GM23338 (cell line): ENCODE measurements around the gene FANK1. TPM values are rescaled to one million over a fixed set of nuclear protein-coding genes. Genes with fewer than 3 reads are reported as not detected.

Source experiments
- ATAC-seq: fragments of 200-7000 bp; cut with Tn5 transposase; 3 replicates; pipeline ENCODE4 v1.9.1; 2020
- DNase-seq: peaks from one replicate; pipeline ENCODE4 v3.0.0-alpha.2; 2015; ENCODE audit warnings: low spot score
- H2AFZ ChIP-seq: fragments of 200-600 bp; sonication (generic); 2 replicates; pipeline ENCODE4 v1.8.0; 2016; ENCODE audit warnings: antibody characterized with exemption, mild to moderate bottlenecking, moderate library complexity
- H3F3A ChIP-seq: fragments of 200-600 bp; sonication (generic); replicated peaks from 2 replicates; pipeline ENCODE4 v1.8.0; 2017; ENCODE audit warnings: antibody characterized with exemption, mixed run types, low read depth
- H3K27ac ChIP-seq: fragments of 200-600 bp; sonication (generic); 2 replicates; pipeline ENCODE4 v1.6.1; 2016; ENCODE audit warnings: low read depth
- H3K27me3 ChIP-seq: fragments of 200-600 bp; sonication (generic); 2 replicates; pipeline ENCODE4 v1.8.0; 2016; ENCODE audit warnings: mild to moderate bottlenecking, mixed run types, moderate library complexity; ENCODE audit not compliant: insufficient read depth
- H3K36me3 ChIP-seq: fragments of 200-600 bp; sonication (generic); 2 replicates; pipeline ENCODE4 v1.8.0; 2016; ENCODE audit warnings: mild to moderate bottlenecking; ENCODE audit not compliant: insufficient read depth
- H3K4me1 ChIP-seq: fragments of 200-600 bp; sonication (generic); 2 replicates; pipeline ENCODE4 v1.8.0; 2016; ENCODE audit warnings: mild to moderate bottlenecking, moderate library complexity; ENCODE audit not compliant: insufficient read depth
- H3K4me2 ChIP-seq: fragments of 200-600 bp; sonication (generic); 2 replicates; pipeline ENCODE4 v1.7.1; 2017; ENCODE audit warnings: mixed run types
- H3K4me3 ChIP-seq: fragments of 200-600 bp; sonication (generic); 2 replicates; pipeline ENCODE4 v1.6.1; 2016; ENCODE audit warnings: mixed run types
- H3K79me2 ChIP-seq: fragments of 200-600 bp; sonication (generic); replicated peaks from 2 replicates; pipeline ENCODE4 v1.8.0; 2017; ENCODE audit warnings: mild to moderate bottlenecking; ENCODE audit not compliant: insufficient read depth
- H3K9me2 ChIP-seq: fragments of 200-600 bp; sonication (generic); 2 replicates; pipeline ENCODE4 v1.8.0; 2017; ENCODE audit not compliant: insufficient read depth
- H4K20me1 ChIP-seq: fragments of 200-600 bp; sonication (generic); replicated peaks from 2 replicates; pipeline ENCODE4 v1.8.0; 2017; ENCODE audit warnings: mild to moderate bottlenecking; ENCODE audit not compliant: insufficient read depth
- H3K27ac Mint-ChIP-seq: 2 replicates; pipeline ENCODE4 v1.8.0; 2020; ENCODE audit warnings: inconsistent platforms, mild to moderate bottlenecking, moderate library complexity, mixed read lengths
- H3K27me3 Mint-ChIP-seq: 3 replicates; pipeline ENCODE4 v1.8.0; 2022; ENCODE audit warnings: low read depth, mild to moderate bottlenecking, moderate library complexity, mixed read lengths, inconsistent platforms; ENCODE audit not compliant: insufficient read depth, poor library complexity
- H3K36me3 Mint-ChIP-seq: 3 replicates; pipeline ENCODE4 v1.8.0; 2021; ENCODE audit warnings: low read depth, mild to moderate bottlenecking, inconsistent platforms, moderate library complexity, mixed read lengths
- H3K4me1 Mint-ChIP-seq: 3 replicates; pipeline ENCODE4 v1.8.0; 2020; ENCODE audit warnings: mild to moderate bottlenecking, inconsistent platforms, mixed read lengths
- H3K4me3 Mint-ChIP-seq: 3 replicates; pipeline ENCODE4 v1.8.0; 2021; ENCODE audit warnings: moderate library complexity, mild to moderate bottlenecking, inconsistent platforms, mixed read lengths
- H3K9me3 Mint-ChIP-seq: 3 replicates; pipeline ENCODE4 v1.8.0; 2020; ENCODE audit warnings: moderate library complexity, mild to moderate bottlenecking, inconsistent platforms, mixed read lengths
- CREB1 ChIP-seq: fragments of 250-450 bp; sonication (Bioruptor Pico); IDR thresholded peaks from 2 replicates; pipeline ENCODE4 v1.5.0; 2020; ENCODE audit warnings: low read depth, mild to moderate bottlenecking, moderate library complexity
- ETS1 ChIP-seq: IDR thresholded peaks from 2 replicates; pipeline ENCODE4 v1.6.1; 2016; ENCODE audit warnings: antibody characterized with exemption
- EZH2 ChIP-seq: fragments of 200-600 bp; sonication (generic); IDR thresholded peaks from one replicate; pipeline ENCODE4 v1.8.0; 2017; ENCODE audit warnings: antibody characterized with exemption, mild to moderate bottlenecking, low read depth; ENCODE audit not compliant: unreplicated experiment
- JUNB ChIP-seq: IDR thresholded peaks from one replicate; pipeline ENCODE4 v1.6.1; 2016; ENCODE audit warnings: antibody characterized with exemption; ENCODE audit not compliant: unreplicated experiment
- NANOG ChIP-seq: IDR thresholded peaks from 2 replicates; pipeline ENCODE4 v1.6.1; 2016; ENCODE audit warnings: antibody characterized with exemption, borderline replicate concordance
- POLR2AphosphoS5 ChIP-seq: IDR thresholded peaks from 2 replicates; pipeline ENCODE4 v1.6.1; 2016; ENCODE audit warnings: antibody characterized with exemption, low read depth
- ZNF331 ChIP-seq: fragments of 250-450 bp; sonication (Bioruptor Pico); IDR thresholded peaks from 2 replicates; pipeline ENCODE4 v1.5.0; 2020; ENCODE audit warnings: low read depth, mild to moderate bottlenecking, moderate library complexity
- polyA plus RNA-seq: library from polyadenylated mRNA; unstranded; fragments of >200 nt; fragmentation: Nextera tagmentation; extraction: Ambion mirVana; gene quantifications from 2 replicates; pipeline ENCODE4 v1.2.1, GENCODE V29; 2016
- total RNA-seq: library from RNA; depleted of rRNA; stranded (reverse); fragments of >200 nt; shearing (Covaris generic); gene quantifications from 2 replicates; pipeline ENCODE4 v1.2.3, GENCODE V29; 2014
- TF ChIP-seq, protein P1 (sequence below): IDR thresholded peaks from one replicate; pipeline ENCODE4 v1.6.1; 2018; ENCODE audit warnings: antibody characterized with exemption; ENCODE audit not compliant: unreplicated experiment
- TF ChIP-seq, protein P2 (sequence below): fragments of 250-450 bp; sonication (Bioruptor Pico); IDR thresholded peaks from 2 replicates; pipeline ENCODE4 v1.5.0; 2020; ENCODE audit warnings: mild to moderate bottlenecking, moderate library complexity
- TF ChIP-seq, protein P3 (sequence below), 2 experiments: fragments of 200-600 bp in 1 of 2; sonication (generic) in 1 of 2; conservative IDR thresholded peaks; 2 replicates each; pipeline versions ENCODE4 v1.5.1 to v1.6.1; 2016 to 2017; ENCODE audit warnings: antibody characterized with exemption in 2 of 2, low read depth in 2 of 2, mild to moderate bottlenecking in 2 of 2, moderate library complexity in 1 of 2

FANK1 gene
- total and polyA plus RNA-seq, 2 experiments from 2014 or later: 0.37 to 0.69 TPM

- H3K27ac ChIP-seq: no peak overlapping the region
- H3K4me1 Mint-ChIP-seq: peaks cover 11% of the 10 kb centered on the region
- H3K9me2 ChIP-seq: no peaks in the 10 kb centered on the region
- no peaks in the 10 kb centered on the region for H3K27me3 ChIP-seq
- H3K36me3 ChIP-seq: no peaks in the 10 kb centered on the region
- H3K79me2 ChIP-seq: no peaks in the 10 kb centered on the region
- no peak overlapping the region for H3K27ac Mint-ChIP-seq
- H3K4me3 ChIP-seq: no peak overlapping the region
- no peaks in the 10 kb centered on the region for H3K27me3 Mint-ChIP-seq
- no peaks in the 10 kb centered on the region for H3K36me3 Mint-ChIP-seq
- ATAC-seq: no peak
- TF ChIP-seq, protein P1, sequence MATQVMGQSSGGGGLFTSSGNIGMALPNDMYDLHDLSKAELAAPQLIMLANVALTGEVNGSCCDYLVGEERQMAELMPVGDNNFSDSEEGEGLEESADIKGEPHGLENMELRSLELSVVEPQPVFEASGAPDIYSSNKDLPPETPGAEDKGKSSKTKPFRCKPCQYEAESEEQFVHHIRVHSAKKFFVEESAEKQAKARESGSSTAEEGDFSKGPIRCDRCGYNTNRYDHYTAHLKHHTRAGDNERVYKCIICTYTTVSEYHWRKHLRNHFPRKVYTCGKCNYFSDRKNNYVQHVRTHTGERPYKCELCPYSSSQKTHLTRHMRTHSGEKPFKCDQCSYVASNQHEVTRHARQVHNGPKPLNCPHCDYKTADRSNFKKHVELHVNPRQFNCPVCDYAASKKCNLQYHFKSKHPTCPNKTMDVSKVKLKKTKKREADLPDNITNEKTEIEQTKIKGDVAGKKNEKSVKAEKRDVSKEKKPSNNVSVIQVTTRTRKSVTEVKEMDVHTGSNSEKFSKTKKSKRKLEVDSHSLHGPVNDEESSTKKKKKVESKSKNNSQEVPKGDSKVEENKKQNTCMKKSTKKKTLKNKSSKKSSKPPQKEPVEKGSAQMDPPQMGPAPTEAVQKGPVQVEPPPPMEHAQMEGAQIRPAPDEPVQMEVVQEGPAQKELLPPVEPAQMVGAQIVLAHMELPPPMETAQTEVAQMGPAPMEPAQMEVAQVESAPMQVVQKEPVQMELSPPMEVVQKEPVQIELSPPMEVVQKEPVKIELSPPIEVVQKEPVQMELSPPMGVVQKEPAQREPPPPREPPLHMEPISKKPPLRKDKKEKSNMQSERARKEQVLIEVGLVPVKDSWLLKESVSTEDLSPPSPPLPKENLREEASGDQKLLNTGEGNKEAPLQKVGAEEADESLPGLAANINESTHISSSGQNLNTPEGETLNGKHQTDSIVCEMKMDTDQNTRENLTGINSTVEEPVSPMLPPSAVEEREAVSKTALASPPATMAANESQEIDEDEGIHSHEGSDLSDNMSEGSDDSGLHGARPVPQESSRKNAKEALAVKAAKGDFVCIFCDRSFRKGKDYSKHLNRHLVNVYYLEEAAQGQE: no peak
- TF ChIP-seq CREB1 (CRISPR knock-in tag) (no peak), JUNB (no peak), ZNF331 (CRISPR knock-in tag) (no peak), EZH2 (no peak), ETS1 (no peak), NANOG (no peak), POLR2AphosphoS5 (no peak)
- TF ChIP-seq, protein P2, sequence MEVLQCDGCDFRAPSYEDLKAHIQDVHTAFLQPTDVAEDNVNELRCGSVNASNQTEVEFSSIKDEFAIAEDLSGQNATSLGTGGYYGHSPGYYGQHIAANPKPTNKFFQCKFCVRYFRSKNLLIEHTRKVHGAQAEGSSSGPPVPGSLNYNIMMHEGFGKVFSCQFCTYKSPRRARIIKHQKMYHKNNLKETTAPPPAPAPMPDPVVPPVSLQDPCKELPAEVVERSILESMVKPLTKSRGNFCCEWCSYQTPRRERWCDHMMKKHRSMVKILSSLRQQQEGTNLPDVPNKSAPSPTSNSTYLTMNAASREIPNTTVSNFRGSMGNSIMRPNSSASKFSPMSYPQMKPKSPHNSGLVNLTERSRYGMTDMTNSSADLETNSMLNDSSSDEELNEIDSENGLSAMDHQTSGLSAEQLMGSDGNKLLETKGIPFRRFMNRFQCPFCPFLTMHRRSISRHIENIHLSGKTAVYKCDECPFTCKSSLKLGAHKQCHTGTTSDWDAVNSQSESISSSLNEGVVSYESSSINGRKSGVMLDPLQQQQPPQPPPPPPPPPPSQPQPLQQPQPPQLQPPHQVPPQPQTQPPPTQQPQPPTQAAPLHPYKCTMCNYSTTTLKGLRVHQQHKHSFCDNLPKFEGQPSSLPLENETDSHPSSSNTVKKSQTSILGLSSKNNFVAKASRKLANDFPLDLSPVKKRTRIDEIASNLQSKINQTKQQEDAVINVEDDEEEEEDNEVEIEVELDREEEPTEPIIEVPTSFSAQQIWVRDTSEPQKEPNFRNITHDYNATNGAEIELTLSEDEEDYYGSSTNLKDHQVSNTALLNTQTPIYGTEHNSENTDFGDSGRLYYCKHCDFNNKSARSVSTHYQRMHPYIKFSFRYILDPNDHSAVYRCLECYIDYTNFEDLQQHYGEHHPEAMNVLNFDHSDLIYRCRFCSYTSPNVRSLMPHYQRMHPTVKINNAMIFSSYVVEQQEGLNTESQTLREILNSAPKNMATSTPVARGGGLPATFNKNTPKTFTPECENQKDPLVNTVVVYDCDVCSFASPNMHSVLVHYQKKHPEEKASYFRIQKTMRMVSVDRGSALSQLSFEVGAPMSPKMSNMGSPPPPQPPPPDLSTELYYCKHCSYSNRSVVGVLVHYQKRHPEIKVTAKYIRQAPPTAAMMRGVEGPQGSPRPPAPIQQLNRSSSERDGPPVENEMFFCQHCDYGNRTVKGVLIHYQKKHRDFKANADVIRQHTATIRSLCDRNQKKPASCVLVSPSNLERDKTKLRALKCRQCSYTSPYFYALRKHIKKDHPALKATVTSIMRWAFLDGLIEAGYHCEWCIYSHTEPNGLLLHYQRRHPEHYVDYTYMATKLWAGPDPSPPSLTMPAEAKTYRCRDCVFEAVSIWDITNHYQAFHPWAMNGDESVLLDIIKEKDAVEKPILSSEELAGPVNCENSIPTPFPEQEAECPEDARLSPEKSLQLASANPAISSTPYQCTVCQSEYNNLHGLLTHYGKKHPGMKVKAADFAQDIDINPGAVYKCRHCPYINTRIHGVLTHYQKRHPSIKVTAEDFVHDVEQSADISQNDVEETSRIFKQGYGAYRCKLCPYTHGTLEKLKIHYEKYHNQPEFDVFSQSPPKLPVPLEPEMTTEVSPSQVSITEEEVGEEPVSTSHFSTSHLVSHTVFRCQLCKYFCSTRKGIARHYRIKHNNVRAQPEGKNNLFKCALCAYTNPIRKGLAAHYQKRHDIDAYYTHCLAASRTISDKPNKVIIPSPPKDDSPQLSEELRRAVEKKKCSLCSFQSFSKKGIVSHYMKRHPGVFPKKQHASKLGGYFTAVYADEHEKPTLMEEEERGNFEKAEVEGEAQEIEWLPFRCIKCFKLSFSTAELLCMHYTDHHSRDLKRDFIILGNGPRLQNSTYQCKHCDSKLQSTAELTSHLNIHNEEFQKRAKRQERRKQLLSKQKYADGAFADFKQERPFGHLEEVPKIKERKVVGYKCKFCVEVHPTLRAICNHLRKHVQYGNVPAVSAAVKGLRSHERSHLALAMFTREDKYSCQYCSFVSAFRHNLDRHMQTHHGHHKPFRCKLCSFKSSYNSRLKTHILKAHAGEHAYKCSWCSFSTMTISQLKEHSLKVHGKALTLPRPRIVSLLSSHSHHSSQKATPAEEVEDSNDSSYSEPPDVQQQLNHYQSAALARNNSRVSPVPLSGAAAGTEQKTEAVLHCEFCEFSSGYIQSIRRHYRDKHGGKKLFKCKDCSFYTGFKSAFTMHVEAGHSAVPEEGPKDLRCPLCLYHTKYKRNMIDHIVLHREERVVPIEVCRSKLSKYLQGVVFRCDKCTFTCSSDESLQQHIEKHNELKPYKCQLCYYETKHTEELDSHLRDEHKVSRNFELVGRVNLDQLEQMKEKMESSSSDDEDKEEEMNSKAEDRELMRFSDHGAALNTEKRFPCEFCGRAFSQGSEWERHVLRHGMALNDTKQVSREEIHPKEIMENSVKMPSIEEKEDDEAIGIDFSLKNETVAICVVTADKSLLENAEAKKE (CRISPR knock-in tag): no peak
- TF ChIP-seq, protein P3, sequence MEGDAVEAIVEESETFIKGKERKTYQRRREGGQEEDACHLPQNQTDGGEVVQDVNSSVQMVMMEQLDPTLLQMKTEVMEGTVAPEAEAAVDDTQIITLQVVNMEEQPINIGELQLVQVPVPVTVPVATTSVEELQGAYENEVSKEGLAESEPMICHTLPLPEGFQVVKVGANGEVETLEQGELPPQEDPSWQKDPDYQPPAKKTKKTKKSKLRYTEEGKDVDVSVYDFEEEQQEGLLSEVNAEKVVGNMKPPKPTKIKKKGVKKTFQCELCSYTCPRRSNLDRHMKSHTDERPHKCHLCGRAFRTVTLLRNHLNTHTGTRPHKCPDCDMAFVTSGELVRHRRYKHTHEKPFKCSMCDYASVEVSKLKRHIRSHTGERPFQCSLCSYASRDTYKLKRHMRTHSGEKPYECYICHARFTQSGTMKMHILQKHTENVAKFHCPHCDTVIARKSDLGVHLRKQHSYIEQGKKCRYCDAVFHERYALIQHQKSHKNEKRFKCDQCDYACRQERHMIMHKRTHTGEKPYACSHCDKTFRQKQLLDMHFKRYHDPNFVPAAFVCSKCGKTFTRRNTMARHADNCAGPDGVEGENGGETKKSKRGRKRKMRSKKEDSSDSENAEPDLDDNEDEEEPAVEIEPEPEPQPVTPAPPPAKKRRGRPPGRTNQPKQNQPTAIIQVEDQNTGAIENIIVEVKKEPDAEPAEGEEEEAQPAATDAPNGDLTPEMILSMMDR (conservative IDR thresholded peaks at IDR 0.05; ENCODE audit: low read depth in 2 of 2): no peak
- no peaks in the 10 kb centered on the region for H4K20me1 ChIP-seq
- H3K4me1 ChIP-seq: peaks cover 3% of the 10 kb centered on the region; the same call in 1 of the 2 replicates
- H3F3A ChIP-seq: no peaks in the 10 kb centered on the region
- H3K4me2 ChIP-seq: no peak overlapping the region
- H3K9me3 Mint-ChIP-seq: no peaks in the 10 kb centered on the region
- H3K4me3 Mint-ChIP-seq: no peak overlapping the region
- no peak overlapping the region for H2AFZ ChIP-seq
- no peak for DNase-seq
Observed at GRCh38 chr10:126043389-126043788, 147.0 kb downstream of the FANK1 start.
